ENCODE data around the gene SH3RF3.

SH3RF3 gene

DNA sequence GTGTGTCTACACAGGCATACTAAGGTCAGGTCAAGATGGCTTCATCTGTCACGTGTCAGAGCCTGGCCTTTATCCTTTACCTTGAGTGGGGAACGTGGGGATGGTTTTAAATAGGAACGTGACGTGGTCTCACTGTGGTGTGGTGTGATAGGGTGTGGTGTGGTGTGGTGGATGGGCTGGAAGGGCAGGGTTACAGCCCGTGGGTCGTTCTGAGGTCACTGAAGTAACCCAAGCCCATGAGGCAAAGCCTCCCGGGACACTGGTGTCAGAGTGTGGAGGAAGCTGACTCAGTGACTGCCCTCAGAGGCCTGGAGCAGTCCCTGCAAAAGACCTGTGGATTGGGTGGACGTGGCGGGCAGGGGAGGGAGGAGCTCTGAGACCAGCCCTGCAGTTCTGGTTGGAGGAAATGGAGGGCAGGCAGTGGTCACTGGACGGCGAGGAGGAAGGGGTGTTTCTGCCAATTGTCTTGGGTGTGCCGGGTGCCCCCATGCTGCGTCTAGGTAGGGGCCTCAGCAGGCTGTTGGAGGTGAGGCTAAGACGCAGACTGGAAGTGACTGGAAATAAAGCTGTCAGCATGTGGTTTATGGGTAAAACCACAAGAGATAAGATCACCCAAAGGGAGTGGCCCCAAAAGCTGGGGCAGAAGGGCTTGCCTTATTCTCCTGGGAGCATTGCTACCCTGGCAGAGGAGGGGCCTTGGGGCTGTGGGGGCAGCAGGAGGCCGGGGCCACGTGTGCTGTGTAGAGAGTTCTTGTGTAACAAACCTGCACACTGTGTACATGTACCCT is 84.8 kb downstream of the SH3RF3 start:
- H3K23ac ChIP-seq (ENCODE audit: low read depth, low read length, poor library complexity), result no peak overlapping the region
- no peak overlapping the region for H4K91ac ChIP-seq (ENCODE audit: low read depth, low read length, poor library complexity)
- H2BK15ac ChIP-seq (ENCODE audit: low read length), result no peak overlapping the region
- no peaks in the 10 kb centered on the region for H3K36me3 ChIP-seq (replicated peaks in 1 of 2; ENCODE audit: control insufficient read depth in 2 of 2, insufficient read depth in 2 of 2, low read length in 2 of 2)
- DNase-seq (ENCODE audit: low spot score), result no peak
- peak overlapping the region; percentile 32 for H3K14ac ChIP-seq (ENCODE audit: low read length)
- H3K9ac ChIP-seq (ENCODE audit: low read depth, low read length, poor library complexity), result no peak overlapping the region
- no peaks in the 10 kb centered on the region for H3K4me1 ChIP-seq (ENCODE audit: control insufficient read depth in 2 of 2, insufficient read depth in 1 of 2, low read depth in 1 of 2, low read length in 2 of 2)
- no peaks in the 10 kb centered on the region for H3K79me1 ChIP-seq (ENCODE audit: low read depth, low read length)
- H4K8ac ChIP-seq (ENCODE audit: low read depth, low read length), result no peak overlapping the region
- no peak overlapping the region for H2BK12ac ChIP-seq (ENCODE audit: low read length)
- peaks cover 1 to 2% of the 10 kb centered on the region in 2 donors for H3K9me3 ChIP-seq (replicated peaks in 1 of 2; ENCODE audit: control insufficient read depth in 2 of 2, insufficient read depth in 1 of 2, low read depth in 1 of 2, low read length in 2 of 2)
- H3K4ac ChIP-seq (ENCODE audit: low read length), result no peak overlapping the region
- H3K27me3 ChIP-seq (ENCODE audit: control insufficient read depth in 3 of 3, insufficient read depth in 3 of 3, low read depth in 1 of 3, low read length in 3 of 3), result no peaks in the 10 kb centered on the region
- H3K27ac ChIP-seq (replicated peaks; ENCODE audit: low read length), result no peak overlapping the region
- no peak overlapping the region for H3K4me3 ChIP-seq (ENCODE audit: low read length in 2 of 2)
- no peak overlapping the region for H2BK120ac ChIP-seq (ENCODE audit: low read depth, low read length)
- H2AK5ac ChIP-seq (ENCODE audit: low read depth, low read length), result peak overlapping the region; percentile 51
- WGBS, 2 donors (ENCODE audit: extremely low coverage in 2 of 2, insufficient read length in 2 of 2, insufficient replicate concordance in 1 of 2), result no CpG with 5 or more reads among the region's 16 CpGs
- no peak overlapping the region for H3K4me2 ChIP-seq (ENCODE audit: insufficient read depth, low read length, poor library complexity, severe bottlenecking)
- H3K18ac ChIP-seq (ENCODE audit: low read length), result peak overlapping the region; percentile 55
- no peak overlapping the region for H2BK5ac ChIP-seq (ENCODE audit: low read length)
- H2AFZ ChIP-seq (ENCODE audit: low read length), result no peak overlapping the region

DNA sequence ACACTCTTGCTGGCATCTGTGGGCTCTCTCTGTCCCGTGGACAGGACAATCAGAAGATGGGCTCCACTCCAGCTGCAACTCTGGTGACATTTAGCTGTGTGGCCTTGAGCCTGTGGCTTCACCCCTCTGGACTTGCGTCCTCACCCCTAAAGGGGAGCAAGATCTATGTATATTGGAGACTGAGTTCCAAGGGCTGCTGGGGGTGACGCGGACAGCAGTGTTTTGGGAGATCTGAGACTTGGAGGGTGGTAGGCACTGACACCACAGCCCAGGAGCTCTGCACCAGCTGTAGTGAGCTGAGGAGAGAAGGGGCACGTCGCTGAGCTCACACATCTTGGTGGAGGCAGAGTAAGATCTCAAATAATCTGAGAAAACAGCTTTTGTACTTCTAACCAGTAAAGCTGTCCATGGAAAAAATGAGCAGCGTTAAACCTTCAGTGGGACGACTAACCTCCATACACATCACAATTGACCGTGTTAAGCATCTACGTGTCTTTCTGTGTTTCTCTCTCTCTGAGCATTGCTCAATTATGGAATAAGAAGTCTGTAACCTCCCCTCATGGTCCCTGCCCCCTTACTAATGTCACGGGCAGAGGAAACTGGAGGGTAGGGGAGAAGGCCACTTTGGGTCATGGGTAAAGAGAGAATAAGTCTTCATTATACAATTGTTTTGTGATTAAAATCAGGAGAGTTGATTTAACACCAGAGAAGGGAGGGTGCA is 85.8 kb downstream of the SH3RF3 start:
- no peak overlapping the region for H2BK12ac ChIP-seq (ENCODE audit: low read length)
- no peak overlapping the region for H3K4ac ChIP-seq (ENCODE audit: low read length)
- no peak overlapping the region for H4K8ac ChIP-seq (ENCODE audit: low read depth, low read length)
- no peak overlapping the region for H3K4me3 ChIP-seq (ENCODE audit: low read length in 2 of 2)
- no peak overlapping the region for H3K14ac ChIP-seq (ENCODE audit: low read length)
- H3K27me3 ChIP-seq (ENCODE audit: control insufficient read depth in 3 of 3, insufficient read depth in 3 of 3, low read depth in 1 of 3, low read length in 3 of 3), result no peaks in the 10 kb centered on the region
- H3K23ac ChIP-seq (ENCODE audit: low read depth, low read length, poor library complexity), result no peak overlapping the region
- H3K4me2 ChIP-seq (ENCODE audit: insufficient read depth, low read length, poor library complexity, severe bottlenecking), result no peak overlapping the region
- no peak overlapping the region for H3K27ac ChIP-seq (replicated peaks; ENCODE audit: low read length)
- H2BK15ac ChIP-seq (ENCODE audit: low read length), result no peak overlapping the region
- no CpG with 5 or more reads among the region's 11 CpGs for WGBS, 2 donors (ENCODE audit: extremely low coverage in 2 of 2, insufficient read length in 2 of 2, insufficient replicate concordance in 1 of 2)
- no peaks in the 10 kb centered on the region for H3K79me1 ChIP-seq (ENCODE audit: low read depth, low read length)
- H2AFZ ChIP-seq (ENCODE audit: low read length), result no peak overlapping the region
- H3K18ac ChIP-seq (ENCODE audit: low read length), result no peak overlapping the region
- no peak overlapping the region for H2BK120ac ChIP-seq (ENCODE audit: low read depth, low read length)
- H2BK5ac ChIP-seq (ENCODE audit: low read length), result no peak overlapping the region
- DNase-seq (ENCODE audit: low spot score), result no peak
- no peaks in the 10 kb centered on the region for H3K36me3 ChIP-seq (replicated peaks in 1 of 2; ENCODE audit: control insufficient read depth in 2 of 2, insufficient read depth in 2 of 2, low read length in 2 of 2)
- no peak overlapping the region for H2AK5ac ChIP-seq (ENCODE audit: low read depth, low read length)
- no peaks in the 10 kb centered on the region for H3K4me1 ChIP-seq (ENCODE audit: control insufficient read depth in 2 of 2, insufficient read depth in 1 of 2, low read depth in 1 of 2, low read length in 2 of 2)
- H3K9ac ChIP-seq (ENCODE audit: low read depth, low read length, poor library complexity), result no peak overlapping the region
- peaks cover 0 to 1% of the 10 kb centered on the region in 2 donors for H3K9me3 ChIP-seq (replicated peaks in 1 of 2; ENCODE audit: control insufficient read depth in 2 of 2, insufficient read depth in 1 of 2, low read depth in 1 of 2, low read length in 2 of 2)
- H4K91ac ChIP-seq (ENCODE audit: low read depth, low read length, poor library complexity), result no peak overlapping the region

DNA sequence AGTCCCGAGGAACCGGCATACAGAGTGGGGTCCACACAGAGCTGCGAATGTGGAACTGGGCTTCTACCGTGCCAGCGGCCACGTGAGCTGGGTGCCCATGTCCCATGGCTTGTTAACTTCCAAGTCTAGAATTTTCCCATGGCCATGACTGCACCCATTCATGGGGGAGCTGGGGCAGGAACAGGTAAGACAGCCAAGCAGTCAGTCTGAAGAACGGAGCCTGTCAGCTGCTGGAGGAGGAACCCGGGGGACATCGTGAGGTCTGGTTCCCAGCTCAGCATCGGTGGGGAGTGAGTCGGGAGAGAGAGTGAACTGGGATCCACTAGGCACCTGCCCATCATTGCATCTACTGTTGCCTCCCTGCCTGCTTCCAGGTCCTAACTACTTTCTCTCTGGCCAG is 86.9 kb downstream of the SH3RF3 start:
- Histone ChIP-seq H4K91ac (ENCODE audit: low read depth, low read length, poor library complexity) (no peak overlapping the region), H3K4me3 (ENCODE audit: low read length in 2 of 2) (no peak overlapping the region), H3K27me3 (ENCODE audit: control insufficient read depth in 3 of 3, insufficient read depth in 3 of 3, low read depth in 1 of 3, low read length in 3 of 3) (no peaks in the 10 kb centered on the region), H3K9me3 (replicated peaks in 1 of 2; ENCODE audit: control insufficient read depth in 2 of 2, insufficient read depth in 1 of 2, low read depth in 1 of 2, low read length in 2 of 2) (peaks cover 0 to 1% of the 10 kb centered on the region in 2 donors), H3K18ac (ENCODE audit: low read length) (no peak overlapping the region), H2BK15ac (ENCODE audit: low read length) (no peak overlapping the region), H3K4ac (ENCODE audit: low read length) (no peak overlapping the region), H3K23ac (ENCODE audit: low read depth, low read length, poor library complexity) (no peak overlapping the region), H2AFZ (ENCODE audit: low read length) (no peak overlapping the region), H3K4me1 (ENCODE audit: control insufficient read depth in 2 of 2, insufficient read depth in 1 of 2, low read depth in 1 of 2, low read length in 2 of 2) (no peaks in the 10 kb centered on the region), H4K8ac (ENCODE audit: low read depth, low read length) (no peak overlapping the region), H3K27ac (replicated peaks; ENCODE audit: low read length) (no peak overlapping the region), H3K79me1 (ENCODE audit: low read depth, low read length) (no peaks in the 10 kb centered on the region), H2BK5ac (ENCODE audit: low read length) (no peak overlapping the region), H2BK120ac (ENCODE audit: low read depth, low read length) (no peak overlapping the region), H3K9ac (ENCODE audit: low read depth, low read length, poor library complexity) (no peak overlapping the region), H2BK12ac (ENCODE audit: low read length) (no peak overlapping the region), H3K4me2 (ENCODE audit: insufficient read depth, low read length, poor library complexity, severe bottlenecking) (no peak overlapping the region), H3K14ac (ENCODE audit: low read length) (no peak overlapping the region), H2AK5ac (ENCODE audit: low read depth, low read length) (no peak overlapping the region), H3K36me3 (replicated peaks in 1 of 2; ENCODE audit: control insufficient read depth in 2 of 2, insufficient read depth in 2 of 2, low read length in 2 of 2) (no peaks in the 10 kb centered on the region)
- WGBS, 2 donors (ENCODE audit: extremely low coverage in 2 of 2, insufficient read length in 2 of 2, insufficient replicate concordance in 1 of 2), result no CpG with 5 or more reads among the region's 11 CpGs
- no peak for DNase-seq (ENCODE audit: low spot score)

DNA sequence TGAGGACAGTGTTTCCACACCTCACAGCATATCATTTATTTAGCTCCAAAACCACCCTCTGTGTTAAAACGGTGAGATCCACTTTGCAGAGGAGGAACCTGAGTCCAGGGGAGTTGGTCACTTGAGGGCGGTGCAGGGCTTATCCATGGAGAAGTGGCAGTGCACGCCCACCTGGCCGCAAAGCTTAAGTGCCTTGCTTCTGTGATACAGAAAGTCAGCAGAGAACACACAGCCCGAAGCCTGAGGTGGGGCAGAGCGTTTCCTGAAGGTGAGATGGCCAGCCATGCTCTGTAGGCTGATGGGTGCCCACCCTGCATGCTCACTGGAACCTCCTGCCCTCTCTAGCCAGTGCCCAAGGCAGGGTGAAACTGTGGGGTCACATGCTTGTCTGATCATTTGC is 87.3 kb downstream of the SH3RF3 start:
- Histone ChIP-seq H3K23ac (ENCODE audit: low read depth, low read length, poor library complexity) (no peak overlapping the region), H2BK12ac (ENCODE audit: low read length) (no peak overlapping the region), H4K91ac (ENCODE audit: low read depth, low read length, poor library complexity) (no peak overlapping the region), H2BK5ac (ENCODE audit: low read length) (no peak overlapping the region), H3K36me3 (replicated peaks in 1 of 2; ENCODE audit: control insufficient read depth in 2 of 2, insufficient read depth in 2 of 2, low read length in 2 of 2) (no peaks in the 10 kb centered on the region), H3K18ac (ENCODE audit: low read length) (no peak overlapping the region), H4K8ac (ENCODE audit: low read depth, low read length) (no peak overlapping the region), H3K27ac (replicated peaks; ENCODE audit: low read length) (no peak overlapping the region), H3K4me1 (ENCODE audit: control insufficient read depth in 2 of 2, insufficient read depth in 1 of 2, low read depth in 1 of 2, low read length in 2 of 2) (no peaks in the 10 kb centered on the region), H3K9me3 (replicated peaks in 1 of 2; ENCODE audit: control insufficient read depth in 2 of 2, insufficient read depth in 1 of 2, low read depth in 1 of 2, low read length in 2 of 2) (peaks cover 0 to 1% of the 10 kb centered on the region in 2 donors), H3K4me3 (ENCODE audit: low read length in 2 of 2) (no peak overlapping the region), H3K4ac (ENCODE audit: low read length) (no peak overlapping the region), H2AFZ (ENCODE audit: low read length) (no peak overlapping the region), H3K9ac (ENCODE audit: low read depth, low read length, poor library complexity) (peak overlapping the region; percentile 12), H2BK15ac (ENCODE audit: low read length) (no peak overlapping the region), H2AK5ac (ENCODE audit: low read depth, low read length) (no peak overlapping the region), H2BK120ac (ENCODE audit: low read depth, low read length) (no peak overlapping the region), H3K14ac (ENCODE audit: low read length) (no peak overlapping the region), H3K79me1 (ENCODE audit: low read depth, low read length) (no peaks in the 10 kb centered on the region), H3K4me2 (ENCODE audit: insufficient read depth, low read length, poor library complexity, severe bottlenecking) (no peak overlapping the region), H3K27me3 (ENCODE audit: control insufficient read depth in 3 of 3, insufficient read depth in 3 of 3, low read depth in 1 of 3, low read length in 3 of 3) (no peaks in the 10 kb centered on the region)
- no CpG with 5 or more reads among the region's 6 CpGs for WGBS, 2 donors (ENCODE audit: extremely low coverage in 2 of 2, insufficient read length in 2 of 2, insufficient replicate concordance in 1 of 2)
- no peak for DNase-seq (ENCODE audit: low spot score)
